Astrocyte (in vitro differentiated cells and primary cell): ENCODE data around the gene PPIE. TPM values are rescaled to one million over a fixed set of nuclear protein-coding genes. Genes with fewer than 3 reads are reported as not detected.

Source experiments
- DNase-seq: peaks from one replicate; pipeline ENCODE4 v3.0.0-alpha.2; 2010; ENCODE audit warnings: low read depth
- FAIRE-seq: peaks from 2 replicates; lab custom pipeline; 2011; peaks lifted over from hg19 to GRCh38; lab: Jason Lieb, UNC
- H2AFZ ChIP-seq: 2 replicates; pipeline ENCODE4 v1.6.0; 2012; ENCODE audit warnings: low read depth, low read length, inconsistent platforms
- H3K27ac ChIP-seq: 2 replicates; pipeline ENCODE4 v1.5.1; 2011; ENCODE audit warnings: low read depth, low read length, inconsistent platforms
- H3K27me3 ChIP-seq: 2 replicates; pipeline ENCODE4 v1.6.0; 2011; ENCODE audit warnings: low read length, inconsistent platforms; ENCODE audit not compliant: insufficient read depth
- H3K36me3 ChIP-seq: 2 replicates; pipeline ENCODE4 v1.5.1; 2011; ENCODE audit warnings: low read length, inconsistent platforms; ENCODE audit not compliant: insufficient read depth
- H3K4me1 ChIP-seq: 2 replicates; pipeline ENCODE4 v1.5.1; 2011; ENCODE audit warnings: low read length, inconsistent platforms; ENCODE audit not compliant: insufficient read depth
- H3K4me2 ChIP-seq: 2 replicates; pipeline ENCODE4 v1.6.0; 2012; ENCODE audit warnings: low read length, inconsistent platforms
- H3K4me3 ChIP-seq: 2 replicates; pipeline ENCODE4 v1.5.1; 2011; ENCODE audit warnings: low read depth, mild to moderate bottlenecking, low read length, inconsistent platforms; ENCODE audit not compliant: insufficient read depth
- H3K79me2 ChIP-seq: 2 replicates; pipeline ENCODE4 v1.6.0; 2012; ENCODE audit warnings: mild to moderate bottlenecking, low read length, inconsistent platforms; ENCODE audit not compliant: insufficient read depth
- H3K9ac ChIP-seq: 2 replicates; pipeline ENCODE4 v1.6.0; 2012; ENCODE audit warnings: mild to moderate bottlenecking, low read length, inconsistent platforms
- H3K9me3 ChIP-seq: 2 replicates; pipeline ENCODE4 v1.5.1; 2012; ENCODE audit warnings: low read depth, mild to moderate bottlenecking, low read length, inconsistent platforms; ENCODE audit not compliant: insufficient read depth
- H4K20me1 ChIP-seq: 2 replicates; pipeline ENCODE4 v1.6.0; 2012; ENCODE audit warnings: low read length, inconsistent platforms; ENCODE audit not compliant: insufficient read depth
- H3K27ac Mint-ChIP-seq: one replicate; pipeline ENCODE4 v1.8.0; 2021; ENCODE audit warnings: mild to moderate bottlenecking, mixed read lengths; ENCODE audit not compliant: unreplicated experiment
- H3K27me3 Mint-ChIP-seq: one replicate; pipeline ENCODE4 v1.8.0; 2021; ENCODE audit warnings: low read depth, mixed read lengths; ENCODE audit not compliant: unreplicated experiment
- H3K36me3 Mint-ChIP-seq: one replicate; pipeline ENCODE4 v1.8.0; 2021; ENCODE audit warnings: low read depth, mixed read lengths; ENCODE audit not compliant: unreplicated experiment
- H3K4me1 Mint-ChIP-seq: one replicate; pipeline ENCODE4 v1.8.0; 2021; ENCODE audit warnings: low read depth, mixed read lengths; ENCODE audit not compliant: unreplicated experiment
- H3K4me3 Mint-ChIP-seq: one replicate; pipeline ENCODE4 v1.8.0; 2021; ENCODE audit warnings: mild to moderate bottlenecking, moderate library complexity, mixed read lengths; ENCODE audit not compliant: unreplicated experiment
- H3K9me3 Mint-ChIP-seq: one replicate; pipeline ENCODE4 v1.8.0; 2021; ENCODE audit warnings: mild to moderate bottlenecking, mixed read lengths; ENCODE audit not compliant: unreplicated experiment
- EZH2 ChIP-seq: IDR thresholded peaks from 2 replicates; pipeline ENCODE4 v1.6.1; 2012; ENCODE audit warnings: mild to moderate bottlenecking, low read length, inconsistent platforms; ENCODE audit not compliant: insufficient read depth
- total RNA-seq: library from RNA; stranded (reverse); gene quantifications from 2 replicates; pipeline ENCODE4 v1.2.1, GENCODE V29; 2021
- TF ChIP-seq, protein P1 (sequence below): IDR thresholded peaks from 2 replicates; pipeline ENCODE4 v1.5.1; 2011; ENCODE audit warnings: low read depth, mild to moderate bottlenecking, inconsistent platforms, low read length, moderate library complexity; ENCODE audit not compliant: insufficient read depth

PPIE gene
- total RNA-seq, 1 donor from 2014 or later = 33.7 TPM

DNA sequence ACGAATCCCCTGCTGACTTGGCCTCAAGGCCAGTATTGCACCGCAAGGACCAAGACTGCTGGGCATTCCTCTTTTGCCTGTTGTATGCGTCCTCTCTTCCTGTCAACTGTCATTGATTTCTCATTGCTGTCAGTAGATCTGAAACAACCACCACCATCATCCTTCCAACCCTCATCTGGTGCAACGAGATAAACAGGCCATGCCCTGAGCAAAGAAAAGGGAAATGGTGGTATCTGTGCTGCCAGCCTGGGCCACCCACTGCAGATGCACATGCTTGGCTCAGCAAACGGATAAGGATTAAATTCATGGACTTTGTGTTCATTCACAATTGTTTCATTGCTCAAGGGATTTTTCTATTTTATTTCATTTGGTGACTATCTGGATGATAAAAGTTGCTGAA is 18.8 kb downstream of the PPIE start:
- Histone ChIP-seq H3K4me1 (no peaks in the 10 kb centered on the region), H2AFZ (no peak overlapping the region), H3K4me2 (no peak overlapping the region), H3K9me3 (no peaks in the 10 kb centered on the region), H3K9ac (no peak overlapping the region), H3K4me3 (no peak overlapping the region), H3K36me3 (peaks cover 28% of the 10 kb centered on the region), H4K20me1 (peaks cover 7% of the 10 kb centered on the region), H3K27ac (no peak overlapping the region), H3K79me2 (no peaks in the 10 kb centered on the region), H3K27me3 (no peaks in the 10 kb centered on the region)
- Mint-ChIP-seq H3K4me1 (peaks cover 6% of the 10 kb centered on the region), H3K36me3 (peaks cover 29% of the 10 kb centered on the region), H3K27me3 (no peaks in the 10 kb centered on the region), H3K27ac (no peak overlapping the region), H3K9me3 (peaks cover 3% of the 10 kb centered on the region), H3K4me3 (no peak overlapping the region)
- DNase-seq = no peak
- FAIRE-seq = no peak
- no peak for TF ChIP-seq EZH2
- TF ChIP-seq, protein P1, sequence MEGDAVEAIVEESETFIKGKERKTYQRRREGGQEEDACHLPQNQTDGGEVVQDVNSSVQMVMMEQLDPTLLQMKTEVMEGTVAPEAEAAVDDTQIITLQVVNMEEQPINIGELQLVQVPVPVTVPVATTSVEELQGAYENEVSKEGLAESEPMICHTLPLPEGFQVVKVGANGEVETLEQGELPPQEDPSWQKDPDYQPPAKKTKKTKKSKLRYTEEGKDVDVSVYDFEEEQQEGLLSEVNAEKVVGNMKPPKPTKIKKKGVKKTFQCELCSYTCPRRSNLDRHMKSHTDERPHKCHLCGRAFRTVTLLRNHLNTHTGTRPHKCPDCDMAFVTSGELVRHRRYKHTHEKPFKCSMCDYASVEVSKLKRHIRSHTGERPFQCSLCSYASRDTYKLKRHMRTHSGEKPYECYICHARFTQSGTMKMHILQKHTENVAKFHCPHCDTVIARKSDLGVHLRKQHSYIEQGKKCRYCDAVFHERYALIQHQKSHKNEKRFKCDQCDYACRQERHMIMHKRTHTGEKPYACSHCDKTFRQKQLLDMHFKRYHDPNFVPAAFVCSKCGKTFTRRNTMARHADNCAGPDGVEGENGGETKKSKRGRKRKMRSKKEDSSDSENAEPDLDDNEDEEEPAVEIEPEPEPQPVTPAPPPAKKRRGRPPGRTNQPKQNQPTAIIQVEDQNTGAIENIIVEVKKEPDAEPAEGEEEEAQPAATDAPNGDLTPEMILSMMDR = no peak

DNA sequence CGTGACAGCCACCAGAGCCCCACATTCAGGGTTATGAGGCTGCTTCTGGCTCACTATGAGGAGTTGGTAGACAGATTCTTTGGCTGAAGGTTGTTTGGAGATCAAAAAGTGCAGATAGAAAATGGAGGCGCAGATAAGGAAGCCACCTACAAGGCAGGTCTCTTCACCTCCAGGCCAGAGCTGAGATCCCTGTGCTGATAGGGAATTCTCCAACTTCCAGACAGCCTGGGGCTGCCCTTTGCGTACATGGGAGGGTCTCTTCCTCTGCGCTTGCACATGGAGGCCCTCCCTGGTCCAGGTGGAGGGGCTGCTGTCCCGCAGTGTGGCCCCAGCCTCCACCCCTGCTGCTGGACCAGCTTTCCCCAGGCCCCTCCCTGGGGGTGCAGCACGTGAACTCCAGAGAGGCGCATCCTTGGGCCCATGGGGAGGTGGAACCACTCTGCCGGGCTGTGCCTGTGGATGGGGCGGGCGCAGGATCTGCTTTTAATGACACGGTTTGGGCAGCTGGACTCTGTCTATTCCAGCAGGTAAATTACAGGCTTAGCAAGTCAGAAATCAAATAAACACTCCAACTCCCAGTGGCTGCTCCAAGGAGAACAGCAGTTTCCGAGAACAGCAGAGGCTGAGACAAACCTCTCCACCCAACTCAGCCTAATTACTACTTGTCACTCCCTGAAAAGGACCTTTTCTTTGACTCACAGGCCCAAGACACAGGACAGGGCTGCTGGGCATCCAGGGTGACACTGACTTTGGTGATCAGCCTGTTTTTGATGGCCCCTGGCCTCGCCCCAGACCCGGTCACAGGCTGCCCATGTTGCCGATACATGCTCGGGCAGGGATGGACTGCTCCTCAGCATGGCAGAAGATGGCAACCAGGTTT is 20.1 kb downstream of the PPIE start:
- Histone ChIP-seq H3K4me2 (no peak overlapping the region), H2AFZ (no peak overlapping the region), H3K27ac (no peak overlapping the region), H3K36me3 (peaks cover 20% of the 10 kb centered on the region), H3K4me3 (no peak overlapping the region), H3K9ac (no peak overlapping the region), H3K27me3 (no peaks in the 10 kb centered on the region), H3K79me2 (no peaks in the 10 kb centered on the region), H3K4me1 (no peaks in the 10 kb centered on the region), H3K9me3 (no peaks in the 10 kb centered on the region), H4K20me1 (peaks cover 7% of the 10 kb centered on the region)
- peaks cover 29% of the 10 kb centered on the region for H3K36me3 Mint-ChIP-seq
- DNase-seq (no peak), FAIRE-seq (no peak)
- H3K9me3 Mint-ChIP-seq = peaks cover 3% of the 10 kb centered on the region
- TF ChIP-seq EZH2 = no peak
- TF ChIP-seq, protein P1 = no peak
- H3K27me3 Mint-ChIP-seq = no peaks in the 10 kb centered on the region
- H3K27ac Mint-ChIP-seq = peak overlapping the region; percentile 50
- H3K4me3 Mint-ChIP-seq = no peak overlapping the region
- H3K4me1 Mint-ChIP-seq = peaks cover 6% of the 10 kb centered on the region

DNA sequence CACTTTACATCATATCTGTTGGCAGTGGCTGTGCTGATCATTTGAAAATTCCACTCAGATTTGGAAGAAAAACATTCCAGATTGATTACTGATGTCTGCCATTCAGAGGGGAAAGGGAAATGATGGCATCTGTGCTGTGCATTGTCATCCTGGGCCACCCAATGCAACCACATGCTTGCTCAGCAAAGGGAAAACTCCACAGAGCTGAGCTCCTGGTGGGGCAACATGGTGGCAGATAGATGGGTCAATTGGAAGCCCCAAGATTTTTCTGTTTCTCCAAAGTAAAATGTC is 20.7 kb downstream of the PPIE start:
- Mint-ChIP-seq H3K36me3 (peaks cover 29% of the 10 kb centered on the region), H3K27me3 (no peaks in the 10 kb centered on the region), H3K9me3 (peaks cover 3% of the 10 kb centered on the region), H3K4me3 (no peak overlapping the region), H3K4me1 (peaks cover 6% of the 10 kb centered on the region), H3K27ac (no peak overlapping the region)
- no peak for FAIRE-seq
- no peak overlapping the region for H3K27ac ChIP-seq
- no peak overlapping the region for H2AFZ ChIP-seq
- H3K9ac ChIP-seq = no peak overlapping the region
- no peaks in the 10 kb centered on the region for H3K9me3 ChIP-seq
- no peak for DNase-seq
- H3K27me3 ChIP-seq = no peaks in the 10 kb centered on the region
- H3K36me3 ChIP-seq = peaks cover 15% of the 10 kb centered on the region
- TF ChIP-seq, protein P1 = no peak
- TF ChIP-seq EZH2 = no peak
- no peak overlapping the region for H3K4me3 ChIP-seq
- H3K4me1 ChIP-seq = no peaks in the 10 kb centered on the region
- peaks cover 7% of the 10 kb centered on the region for H4K20me1 ChIP-seq
- H3K4me2 ChIP-seq = no peak overlapping the region
- no peaks in the 10 kb centered on the region for H3K79me2 ChIP-seq
